MV-4-11 (cell line): ENCODE data around the gene DPH1.
"Not testable (repeated sequence)": the region's sequence is repeated elsewhere in the genome, so short reads cannot be mapped to it uniquely, and the experiment has no call there.

Source experiments
- DNase-seq: peaks from one replicate; lab custom pipeline; 2025; lab: John Stamatoyannopoulos, UW

Gene DPH1

DNA sequence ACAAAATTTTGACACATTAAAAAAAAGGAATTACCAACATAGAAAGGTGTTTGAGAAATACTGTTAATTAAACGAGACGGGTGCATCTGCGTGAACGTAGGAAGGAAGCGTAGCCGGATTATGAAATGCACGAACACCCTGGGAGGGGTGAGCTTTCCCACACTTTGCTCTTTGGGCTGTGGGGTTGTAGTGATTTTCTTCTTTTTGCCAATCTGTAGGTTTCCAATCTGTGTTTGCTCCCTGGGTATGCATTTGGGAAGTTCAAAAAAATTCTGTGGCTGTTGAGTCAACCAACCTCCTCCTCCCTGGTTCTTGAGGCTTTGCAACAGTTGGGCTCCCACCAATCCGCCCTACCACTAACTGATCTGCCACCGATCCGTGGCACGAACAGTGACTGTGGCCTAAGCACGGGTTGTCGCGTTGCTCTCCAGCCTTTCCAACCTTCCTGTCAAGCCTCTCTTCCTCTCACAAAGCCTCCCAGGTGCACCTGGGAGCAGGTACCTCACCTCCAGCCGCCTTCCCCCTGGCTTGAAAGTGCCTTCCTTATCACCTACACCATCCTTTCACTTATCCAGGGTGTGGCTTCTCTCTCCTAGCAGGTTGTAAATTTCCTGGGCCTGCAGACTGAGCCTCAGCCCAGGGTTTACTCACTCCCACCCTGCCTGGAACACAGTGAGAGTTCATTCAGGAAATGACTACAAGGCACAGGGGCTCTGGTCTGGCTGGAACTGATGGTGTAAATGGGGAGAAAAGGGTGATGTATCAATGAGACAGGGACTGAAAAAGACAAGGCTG lies 21.4 kb upstream of the DPH1 start:
- peak; percentile 57 for DNase-seq

DNA sequence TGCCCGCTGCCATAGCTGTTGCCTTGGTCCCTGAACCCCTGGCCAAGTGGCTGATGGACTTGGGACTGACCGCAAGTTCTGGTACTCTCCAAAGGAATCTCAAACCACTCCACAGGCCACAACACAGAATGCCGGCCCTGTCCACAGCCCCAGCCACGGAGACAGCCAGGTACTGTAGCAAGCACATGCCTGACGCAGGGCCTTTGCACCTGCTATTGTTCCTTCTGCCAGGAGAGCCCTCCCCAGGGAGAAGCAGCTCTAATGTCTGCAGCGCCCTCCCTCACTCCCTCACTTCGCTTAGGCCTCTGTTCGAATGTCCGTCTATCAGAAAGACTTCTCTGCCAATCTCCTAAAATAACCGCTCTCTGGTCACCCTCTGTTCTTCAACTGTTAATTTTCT lies 20.2 kb upstream of the DPH1 start:
- DNase-seq = no peak

DNA sequence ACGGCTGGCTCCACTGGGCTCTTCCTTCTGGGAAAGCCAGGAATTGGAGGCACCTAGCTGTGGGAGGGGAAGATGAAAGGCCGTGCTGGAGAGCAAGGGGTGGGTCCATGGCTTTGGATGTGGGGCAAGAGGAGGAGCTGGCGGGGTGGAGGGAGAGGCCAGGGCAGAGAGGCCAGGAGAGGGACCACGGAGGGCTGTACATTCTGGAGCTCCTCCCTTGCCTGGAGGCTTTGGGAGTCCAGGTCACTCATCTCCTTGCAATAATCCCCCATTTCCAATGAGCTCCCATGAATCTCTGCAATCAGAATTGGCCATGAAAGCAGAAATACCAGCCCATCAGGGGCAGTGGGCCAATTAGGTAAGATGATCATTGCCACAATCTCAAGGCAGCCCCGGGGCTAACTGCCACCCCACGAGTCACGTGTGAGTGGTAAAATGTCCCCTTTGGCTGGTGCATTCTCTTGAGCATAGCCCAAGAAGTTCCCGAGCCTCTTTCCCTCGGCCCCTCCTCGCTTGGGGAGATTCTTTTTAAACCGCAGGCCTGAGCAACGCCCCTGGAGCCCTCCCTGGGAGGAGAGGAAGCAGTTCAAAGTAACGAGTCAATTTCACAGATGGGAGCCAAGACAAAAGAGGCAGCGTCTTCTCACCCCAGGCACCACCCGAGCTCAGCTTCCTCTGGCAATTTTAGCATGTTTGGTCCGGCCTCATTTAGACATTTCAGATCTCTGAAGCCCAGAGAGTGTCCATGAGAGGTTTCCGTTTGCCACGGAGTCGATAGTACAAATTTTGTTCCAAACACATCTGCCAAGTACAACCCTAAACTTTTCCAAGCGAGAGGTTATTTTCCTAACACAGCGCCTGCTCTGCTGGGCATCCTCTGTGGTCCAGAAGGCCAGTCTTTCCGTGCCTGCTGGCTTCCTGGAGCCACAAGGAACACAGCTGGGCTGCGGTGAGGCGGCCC lies 18.3 kb upstream of the DPH1 start:
- peak; percentile 70 for DNase-seq

DNA sequence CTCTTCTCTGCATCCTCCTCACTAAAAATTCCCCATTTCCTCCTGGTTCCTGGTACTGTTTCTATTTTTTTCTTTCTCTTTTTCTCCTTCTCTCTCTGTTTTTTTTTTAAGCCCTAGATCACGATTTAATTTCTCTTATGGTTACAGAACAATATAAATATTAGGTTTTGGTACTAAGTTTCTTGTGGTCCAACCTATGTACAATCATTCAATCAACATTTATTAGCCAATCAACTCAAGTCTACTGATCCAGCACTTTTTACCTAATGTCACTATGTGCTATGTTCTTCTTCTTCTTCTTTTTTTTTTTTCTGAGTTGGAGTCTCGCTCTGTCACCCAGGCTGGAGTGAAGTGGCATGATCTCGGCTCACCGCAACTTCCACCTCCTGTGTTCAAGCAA lies 17.5 kb upstream of the DPH1 start:
- no peak for DNase-seq

DNA sequence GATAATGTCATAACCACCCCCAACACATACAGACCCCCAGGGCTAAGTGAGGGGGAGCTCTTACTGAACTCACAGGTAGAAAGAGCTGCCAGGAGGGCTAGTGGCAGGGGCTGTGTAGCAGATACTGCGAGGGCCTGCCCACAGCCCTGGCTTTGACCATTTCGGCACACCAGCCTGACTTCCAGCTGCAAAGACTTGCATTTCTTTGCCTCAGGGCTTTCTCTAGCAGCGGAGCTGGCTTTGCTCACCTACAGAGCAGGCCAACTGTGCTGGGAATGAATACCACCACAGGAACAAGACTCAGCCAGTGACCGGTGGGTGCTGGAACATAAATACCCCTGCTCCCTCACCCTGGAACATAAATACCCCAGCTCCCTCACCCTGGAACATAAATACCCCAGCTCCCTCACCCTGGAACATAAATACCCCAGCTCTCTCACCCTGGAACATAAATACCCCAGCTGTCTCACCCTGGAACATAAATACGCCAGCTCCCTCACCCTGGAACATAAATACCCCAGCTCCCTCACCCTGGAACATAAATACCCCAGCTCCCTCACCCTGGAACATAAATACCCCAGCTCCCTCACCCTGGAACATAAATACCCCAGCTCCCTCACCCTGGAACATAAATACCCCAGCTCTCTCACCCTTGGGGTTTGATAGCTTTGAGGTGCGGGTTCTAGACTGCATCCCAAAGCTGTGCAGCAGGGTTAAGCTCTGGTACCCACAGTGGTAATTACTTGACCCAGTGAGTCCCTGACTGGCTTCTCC lies 16.5 kb upstream of the DPH1 start:
- not testable (repeated sequence) for DNase-seq

DNA sequence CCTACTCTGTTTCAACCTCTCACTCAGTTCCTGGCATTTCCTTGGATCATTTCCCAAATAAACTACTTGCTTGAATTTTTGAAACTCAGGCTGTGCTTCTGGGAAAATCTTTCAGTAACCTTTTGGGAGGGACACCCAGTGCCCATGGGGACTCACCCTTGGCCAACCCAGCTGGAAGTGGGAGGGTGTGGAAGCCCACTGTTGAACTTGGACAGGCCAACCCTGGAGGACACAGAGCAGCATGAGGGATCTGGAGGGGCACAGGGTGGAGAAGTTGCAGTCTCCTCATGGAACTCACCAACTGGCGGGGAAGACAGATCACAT lies 16.0 kb upstream of the DPH1 start:
- DNase-seq = no peak

DNA sequence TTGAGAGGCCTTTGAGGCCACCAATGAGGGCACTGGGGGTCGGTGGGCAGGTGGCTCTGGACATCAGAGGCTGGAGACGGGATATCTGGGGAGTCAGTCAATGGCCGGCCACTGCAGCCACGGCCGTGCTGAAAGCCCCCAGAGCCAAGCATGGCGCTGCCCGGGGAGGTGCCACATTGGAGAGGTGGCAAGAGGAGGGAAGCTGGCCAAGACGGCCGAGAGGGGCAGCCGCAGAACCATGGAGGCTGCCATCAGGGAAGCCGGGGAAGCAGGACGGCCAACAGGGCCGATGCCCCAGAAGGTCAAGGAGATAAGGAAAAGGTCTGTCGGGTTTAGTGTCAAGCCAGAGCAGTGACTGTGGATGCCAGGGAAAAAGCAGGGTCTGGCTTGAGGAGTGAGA lies 14.6 kb upstream of the DPH1 start:
- DNase-seq = no peak

DNA sequence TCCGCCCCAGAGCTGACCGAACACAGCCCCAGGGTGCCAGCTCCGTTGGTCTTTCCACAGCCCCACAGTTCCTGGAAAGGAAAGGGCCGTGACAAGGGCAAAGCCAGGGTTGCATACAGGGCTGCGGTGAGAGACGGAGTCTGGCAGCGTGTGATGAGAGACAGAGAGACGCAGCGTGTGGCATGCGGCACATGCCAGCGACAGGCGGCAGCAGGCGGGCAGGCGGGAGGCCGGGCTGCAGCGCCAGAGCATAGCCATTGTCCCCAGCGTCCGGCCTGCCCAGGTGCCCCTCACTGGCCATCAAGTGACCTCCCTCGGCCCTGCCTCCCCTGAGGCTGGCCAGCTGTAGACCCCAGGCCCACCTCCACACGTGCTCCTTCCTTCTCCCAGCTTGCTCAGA lies 13.5 kb upstream of the DPH1 start:
- no peak for DNase-seq

DNA sequence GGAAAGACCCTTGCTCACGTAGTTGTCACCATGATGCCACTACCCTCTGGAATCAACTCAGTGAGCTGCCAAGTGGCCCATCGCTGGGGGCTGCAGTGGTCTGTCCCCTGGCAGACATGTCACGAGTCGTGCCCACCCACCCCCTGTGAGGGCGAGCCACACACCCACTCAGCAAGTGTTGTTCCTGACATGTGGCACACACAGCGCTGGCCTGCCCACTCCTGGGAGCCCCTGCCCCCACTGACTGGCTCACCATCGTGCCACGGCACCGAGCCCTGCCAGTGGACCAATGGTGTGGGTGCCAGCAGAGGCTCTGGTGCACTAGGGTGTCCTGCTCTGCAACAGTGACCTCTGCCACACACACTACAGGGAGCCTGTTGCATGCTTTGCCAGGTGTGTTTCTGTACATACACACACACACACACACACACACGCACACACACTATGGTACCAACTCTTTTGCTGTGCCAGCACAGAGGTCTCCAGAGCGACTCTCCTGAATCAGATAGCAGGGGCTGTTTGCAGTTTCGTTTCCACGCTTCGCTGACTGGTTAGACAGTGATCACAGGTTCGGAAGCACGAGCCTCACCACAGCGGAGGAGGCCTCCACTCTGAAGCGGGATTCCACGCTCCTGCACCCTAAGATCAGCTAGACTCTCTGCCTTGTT lies 12.5 kb upstream of the DPH1 start:
- DNase-seq = peak; percentile 15

DNA sequence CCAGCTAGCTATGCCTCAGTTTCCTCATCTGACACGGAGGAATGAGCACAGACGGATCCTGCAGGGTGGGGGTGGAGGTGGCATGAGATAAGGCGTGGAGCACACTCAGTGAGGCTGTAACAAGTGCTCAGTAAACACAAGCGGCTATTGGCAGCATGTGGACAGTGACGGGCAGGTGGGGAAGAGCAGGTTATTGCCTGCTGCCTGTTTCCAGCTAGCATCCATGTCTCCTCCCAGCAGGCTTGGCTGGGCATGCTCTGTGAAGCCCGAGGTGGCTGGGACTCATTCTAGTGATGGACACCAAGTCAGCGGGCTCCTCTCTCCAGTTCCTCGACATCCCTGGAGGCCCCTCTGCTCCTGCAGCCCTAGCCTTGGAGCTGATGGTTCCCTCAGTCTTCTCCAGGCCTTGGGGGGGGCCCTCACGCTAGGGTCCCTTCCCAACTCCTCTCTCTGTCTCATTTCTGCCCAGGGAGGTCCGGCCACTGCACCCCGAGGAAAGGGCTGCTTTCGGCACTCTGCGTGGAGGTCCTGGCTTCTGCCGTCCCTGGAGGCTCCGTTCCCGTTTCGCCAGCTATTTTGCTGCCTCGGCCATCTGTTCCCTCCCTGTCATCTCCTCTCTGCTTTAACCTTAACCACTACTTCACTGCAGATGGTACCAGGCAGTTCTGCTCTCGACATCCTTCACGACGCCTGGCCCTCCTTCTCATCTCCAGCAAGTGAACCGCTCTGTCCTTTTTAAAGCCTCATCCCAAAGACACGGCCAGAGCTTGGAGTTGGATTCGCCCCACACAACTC lies 11.0 kb upstream of the DPH1 start:
- DNase-seq = no peak

DNA sequence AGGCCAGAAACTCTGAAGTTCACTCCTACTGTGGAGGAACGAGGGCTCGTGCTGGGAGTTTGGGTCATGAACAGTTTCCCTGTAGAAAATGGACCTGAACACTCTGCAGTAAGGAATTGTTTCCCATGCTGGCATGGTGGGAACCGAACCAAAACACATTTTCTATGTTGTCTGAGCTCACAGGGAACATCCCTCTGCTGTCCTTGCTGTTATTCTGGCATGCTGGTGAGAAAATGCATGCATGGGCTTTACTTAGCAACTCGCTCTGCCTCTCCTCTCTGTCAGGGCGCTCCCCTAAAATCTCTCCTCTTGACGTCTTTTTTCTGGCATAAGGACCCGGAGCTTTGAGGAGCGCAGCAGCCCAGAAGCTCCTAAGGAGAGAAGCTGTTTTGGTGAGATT lies 10.2 kb upstream of the DPH1 start:
- no peak for DNase-seq

DNA sequence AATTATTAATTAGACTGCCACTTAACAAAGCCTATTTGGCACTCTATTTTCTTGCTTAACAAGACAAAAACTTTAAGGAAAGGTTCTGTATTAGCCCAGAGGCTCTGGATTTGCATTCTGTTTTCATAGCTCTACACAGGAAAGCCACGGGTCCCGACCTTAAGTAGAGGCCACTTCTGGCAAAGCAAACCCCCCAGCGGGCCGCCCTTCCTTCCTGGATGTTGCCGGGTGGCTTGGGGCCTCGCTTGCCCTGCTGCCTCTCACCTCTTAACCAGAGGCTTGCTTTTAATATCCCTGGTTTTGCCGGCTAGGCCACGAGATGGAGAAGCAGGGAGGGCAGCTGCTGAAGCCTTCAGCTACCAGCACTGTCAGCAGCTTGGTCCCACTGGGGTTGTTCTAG lies 9.2 kb upstream of the DPH1 start:
- no peak for DNase-seq

DNA sequence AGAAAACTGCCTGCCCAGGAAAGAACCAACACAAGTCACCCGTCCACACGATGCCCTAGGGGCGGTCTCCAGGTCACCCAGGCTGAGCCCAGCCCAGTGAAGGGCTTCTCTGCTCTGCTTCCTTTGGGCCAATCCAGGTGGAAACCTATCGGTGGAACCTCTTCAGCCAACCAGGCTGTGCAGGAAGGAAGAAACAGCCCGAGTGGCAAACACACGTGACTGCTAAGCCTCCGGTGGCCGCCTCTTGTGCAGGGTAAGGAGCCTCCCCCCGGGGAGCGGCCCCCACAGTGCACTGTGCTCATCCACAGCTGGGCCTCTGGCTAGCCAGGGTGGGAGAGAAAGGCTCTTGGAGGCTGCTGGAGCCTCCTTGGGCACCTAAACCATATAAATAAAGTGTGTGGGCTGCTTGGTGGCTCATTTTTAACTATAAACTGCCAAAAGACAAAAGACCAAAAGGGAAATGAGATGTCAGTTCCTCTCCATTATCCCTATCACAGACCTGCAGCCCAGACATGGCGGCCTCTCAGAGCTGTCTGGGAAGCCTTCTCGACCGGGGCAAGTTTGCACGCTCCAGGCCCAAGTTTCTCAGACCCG lies 7.2 kb upstream of the DPH1 start:
- DNase-seq = no peak

DNA sequence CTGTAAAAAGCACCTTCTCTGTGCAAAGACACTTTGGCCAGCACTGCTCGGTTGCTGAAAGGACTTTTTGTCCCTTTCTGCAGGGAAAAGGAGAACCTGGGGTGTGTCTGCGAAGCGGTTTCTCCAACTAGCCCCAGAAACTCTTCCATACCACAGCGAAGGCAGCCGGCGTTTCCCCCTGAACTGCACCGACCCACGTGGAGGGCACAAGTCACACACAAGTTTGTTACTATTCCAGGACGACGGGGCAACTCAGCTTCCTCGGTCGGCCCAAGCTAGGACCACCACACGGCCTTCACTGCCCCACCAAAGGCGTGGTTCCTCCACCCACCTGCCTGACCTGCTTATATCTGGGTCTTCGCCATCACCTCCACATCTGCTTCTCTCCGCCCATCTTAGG lies 6.7 kb upstream of the DPH1 start:
- DNase-seq = no peak

DNA sequence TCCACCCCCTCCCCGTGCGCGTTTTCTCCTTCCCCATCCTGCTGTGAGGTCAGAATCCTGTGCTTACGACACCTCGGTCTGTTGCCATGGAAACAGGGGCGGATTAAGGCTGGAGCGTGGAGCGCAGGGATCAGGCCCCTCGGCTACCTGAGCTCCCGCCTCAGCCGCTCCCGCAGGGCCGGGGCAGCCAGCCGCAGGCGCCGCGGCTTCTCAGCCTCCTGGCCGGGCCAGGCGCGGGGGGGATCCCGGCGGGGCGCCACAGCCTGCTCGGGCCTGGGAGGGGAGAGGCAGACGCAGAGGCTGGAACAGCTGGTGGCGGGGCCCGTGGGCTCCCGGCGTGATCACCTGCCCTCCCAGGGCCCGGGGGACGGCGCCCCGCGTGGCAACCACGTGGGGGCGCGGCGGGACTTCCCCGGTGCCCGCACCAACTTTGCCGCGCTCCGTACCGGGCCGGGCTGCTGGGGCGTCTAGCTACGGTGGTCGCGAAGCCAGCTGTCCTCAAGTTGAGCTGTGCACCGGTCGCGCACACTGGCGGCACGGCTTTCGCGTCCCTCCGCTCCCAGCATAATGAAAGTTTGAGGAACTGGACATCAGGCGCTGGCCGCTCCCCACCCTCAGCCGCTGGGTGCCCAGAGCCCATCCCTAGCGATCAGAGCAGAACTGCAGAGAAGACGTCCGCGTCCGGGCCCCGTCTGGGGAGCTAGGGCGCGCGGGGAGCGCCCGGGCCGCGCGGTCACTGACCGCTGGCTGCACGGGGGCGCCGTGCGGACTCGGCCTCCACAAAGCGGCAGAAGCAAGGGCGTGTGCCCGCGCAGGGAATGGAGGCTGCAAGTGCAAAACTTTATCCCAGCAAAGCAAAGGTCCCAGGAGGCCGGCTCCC lies 6.0 kb upstream of the DPH1 start:
- peak; percentile 61 for DNase-seq

DNA sequence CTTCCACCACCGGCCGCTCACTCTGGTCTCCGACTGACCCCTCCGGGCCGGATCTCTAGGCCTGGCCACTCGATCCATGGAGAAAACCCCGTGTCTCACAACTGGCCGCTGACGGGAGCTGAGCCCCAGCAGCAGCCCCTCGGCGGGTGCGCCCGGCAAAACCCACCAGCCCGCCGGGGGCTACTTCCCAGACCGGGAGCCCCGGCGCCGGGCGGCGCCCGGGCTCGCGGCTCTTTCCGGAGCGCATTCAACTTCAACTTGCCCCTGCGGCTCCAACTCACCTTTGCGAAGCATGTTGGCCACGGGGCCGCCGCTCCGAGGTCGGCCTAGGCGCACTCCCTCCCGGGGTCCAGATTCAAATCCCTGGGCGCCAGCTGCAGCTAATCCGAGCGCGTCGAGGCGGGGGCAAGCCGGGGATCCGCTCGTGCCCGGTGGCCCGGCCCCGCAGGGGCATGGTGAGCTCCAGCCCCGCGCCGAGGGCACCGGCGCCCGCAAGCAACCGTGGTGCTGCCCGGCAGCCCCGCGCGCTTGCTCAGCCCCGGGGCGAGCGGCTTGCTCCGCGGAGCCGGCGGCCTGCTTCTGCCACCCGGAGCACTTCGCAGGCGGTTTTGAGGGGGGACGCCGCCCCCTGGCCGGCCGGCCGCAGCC lies 5.3 kb upstream of the DPH1 start:
- DNase-seq = no peak

DNA sequence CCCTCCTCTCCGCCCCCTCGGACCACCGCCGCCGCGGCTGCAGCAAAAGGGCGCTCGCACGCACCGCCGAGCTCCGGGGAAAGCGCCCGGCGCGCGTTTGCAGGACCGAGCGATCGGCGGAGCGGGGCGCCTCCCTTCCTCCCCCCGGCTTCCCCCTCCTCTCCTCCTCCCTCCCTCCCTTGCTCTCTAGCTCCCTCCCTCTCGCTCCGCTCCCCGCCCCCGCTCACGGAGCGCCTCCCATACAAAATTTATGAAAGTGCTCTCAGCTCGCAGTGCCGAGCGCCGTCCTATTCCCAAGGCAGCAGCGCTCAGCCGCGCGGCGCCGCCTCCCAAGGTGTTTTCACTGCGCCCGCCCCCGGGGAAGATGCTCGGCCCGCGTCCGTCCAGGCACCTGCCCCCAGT lies 4.7 kb upstream of the DPH1 start, which contains the start of gene RTN4RL1:
Gene RTN4RL1 (minus strand): TSS at position 115 of the 402 bp plus-strand sequence. CDS start 469 bp downstream, outside the sequence.
- peak; percentile 47 for DNase-seq

DNA sequence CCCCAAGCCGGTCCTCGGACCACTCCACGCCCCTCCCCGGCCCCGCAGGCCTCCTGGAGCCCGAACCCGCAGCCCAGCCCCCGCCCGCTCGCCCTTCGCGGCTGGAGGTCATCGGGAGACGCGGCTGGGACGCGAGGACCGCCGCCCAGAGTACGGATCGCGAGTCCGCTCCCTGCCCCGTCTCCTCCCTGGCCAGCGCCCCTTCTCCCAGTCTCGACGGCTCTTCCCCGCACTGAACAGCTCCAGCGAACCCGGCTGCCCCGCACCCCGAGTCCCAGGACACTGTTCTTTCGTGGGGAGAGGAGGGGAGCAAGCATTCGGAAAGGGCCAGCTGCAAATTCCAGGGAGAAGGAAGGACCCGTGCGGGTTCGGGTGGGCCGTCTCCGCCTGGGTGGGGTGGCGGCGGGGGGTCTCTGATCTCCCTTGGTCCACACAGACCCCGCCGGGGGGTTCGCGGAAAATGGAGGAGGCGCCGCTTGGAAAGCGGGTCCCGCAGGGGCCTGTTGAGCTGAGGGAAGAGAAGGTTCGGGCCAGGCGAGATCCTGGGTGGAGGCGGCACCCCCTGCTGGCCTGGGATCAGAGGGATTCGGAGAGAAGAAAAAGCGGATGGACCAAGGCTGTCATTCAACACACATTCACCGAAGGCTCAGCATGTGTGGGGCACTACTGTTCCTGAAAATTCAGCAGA lies 4.2 kb upstream of the DPH1 start:
- DNase-seq = peak; percentile 53
